MM.1S (cell line): ENCODE measurements around the gene PTPRN2.
"Not testable (repeated sequence)": the region's sequence is repeated elsewhere in the genome, so short reads cannot be mapped to it uniquely, and the experiment has no call there.

Experiments
- DNase-seq: peaks from one replicate; pipeline ENCODE4 v3.0.0-alpha.2; 2015
- H2AFZ ChIP-seq: fragments of 300-600 bp; sonication (generic); 2 replicates; pipeline ENCODE4 v1.6.0; 2016; ENCODE audit warnings: antibody characterized with exemption, low read length
- H3F3A ChIP-seq: fragments of 300-600 bp; sonication (generic); 2 replicates; pipeline ENCODE4 v1.6.1; 2016; ENCODE audit warnings: mild to moderate bottlenecking, antibody characterized with exemption, low read length, moderate library complexity, mixed read lengths; ENCODE audit not compliant: insufficient read depth
- H3K27ac ChIP-seq: fragments of 300-600 bp; sonication (generic); 2 replicates; pipeline ENCODE4 v1.5.1; 2016; ENCODE audit warnings: mild to moderate bottlenecking, low read length
- H3K27me3 ChIP-seq: fragments of 300-600 bp; sonication (generic); replicated peaks from 2 replicates; pipeline ENCODE4 v1.6.0; 2016; ENCODE audit warnings: low read length; ENCODE audit not compliant: insufficient read depth
- H3K36me3 ChIP-seq: fragments of 300-600 bp; sonication (generic); replicated peaks from 2 replicates; pipeline ENCODE4 v1.6.1; 2016; ENCODE audit warnings: mild to moderate bottlenecking, low read length, mixed read lengths; ENCODE audit not compliant: insufficient read depth
- H3K4me1 ChIP-seq: fragments of 300-600 bp; sonication (generic); 2 replicates; pipeline ENCODE4 v1.6.1; 2016; ENCODE audit warnings: low read length, mixed read lengths
- H3K4me2 ChIP-seq: fragments of 300-600 bp; sonication (generic); 2 replicates; pipeline ENCODE4 v1.6.0; 2016; ENCODE audit warnings: low read depth, low read length
- H3K4me3 ChIP-seq: fragments of 300-600 bp; sonication (generic); 2 replicates; pipeline ENCODE4 v1.5.1; 2016; ENCODE audit warnings: low read length, mixed read lengths
- H3K79me2 ChIP-seq: fragments of 300-600 bp; sonication (generic); 2 replicates; pipeline ENCODE4 v1.6.1; 2016; ENCODE audit warnings: mixed run types, low read length, mixed read lengths
- H3K9ac ChIP-seq: fragments of 300-600 bp; sonication (generic); 2 replicates; pipeline ENCODE4 v1.6.1; 2016; ENCODE audit warnings: low read length, mixed read lengths
- H3K9me2 ChIP-seq: fragments of 300-600 bp; sonication (generic); replicated peaks from 2 replicates; pipeline ENCODE4 v1.6.1; 2016; ENCODE audit warnings: mild to moderate bottlenecking, low read length, mixed read lengths; ENCODE audit not compliant: insufficient read depth
- H3K9me3 ChIP-seq: fragments of 300-600 bp; sonication (generic); replicated peaks from 2 replicates; pipeline ENCODE4 v1.6.1; 2016; ENCODE audit warnings: mild to moderate bottlenecking, low read length, mixed read lengths; ENCODE audit not compliant: insufficient read depth
- H4K20me1 ChIP-seq: fragments of 300-600 bp; sonication (generic); 2 replicates; pipeline ENCODE4 v1.6.1; 2016; ENCODE audit warnings: mild to moderate bottlenecking, low read length, moderate library complexity, mixed read lengths; ENCODE audit not compliant: insufficient read depth
- EZH2 ChIP-seq: fragments of 300-600 bp; sonication (generic); optimal IDR thresholded peaks from 2 replicates; pipeline ENCODE3; 2017; ENCODE audit warnings: low read depth, mild to moderate bottlenecking, antibody characterized with exemption, low read length, mixed read lengths
- EZH2phosphoT487 ChIP-seq: fragments of 300-600 bp; sonication (generic); IDR thresholded peaks from 2 replicates; pipeline ENCODE4 v1.6.1; 2018; ENCODE audit warnings: antibody characterized with exemption, low read length
- TF ChIP-seq, protein P1 (sequence below): fragments of 300-600 bp; sonication (generic); IDR thresholded peaks from 2 replicates; pipeline ENCODE4 v1.5.1; 2016; ENCODE audit warnings: antibody characterized with exemption, low read length, mixed read lengths

The PTPRN2 gene

DNA sequence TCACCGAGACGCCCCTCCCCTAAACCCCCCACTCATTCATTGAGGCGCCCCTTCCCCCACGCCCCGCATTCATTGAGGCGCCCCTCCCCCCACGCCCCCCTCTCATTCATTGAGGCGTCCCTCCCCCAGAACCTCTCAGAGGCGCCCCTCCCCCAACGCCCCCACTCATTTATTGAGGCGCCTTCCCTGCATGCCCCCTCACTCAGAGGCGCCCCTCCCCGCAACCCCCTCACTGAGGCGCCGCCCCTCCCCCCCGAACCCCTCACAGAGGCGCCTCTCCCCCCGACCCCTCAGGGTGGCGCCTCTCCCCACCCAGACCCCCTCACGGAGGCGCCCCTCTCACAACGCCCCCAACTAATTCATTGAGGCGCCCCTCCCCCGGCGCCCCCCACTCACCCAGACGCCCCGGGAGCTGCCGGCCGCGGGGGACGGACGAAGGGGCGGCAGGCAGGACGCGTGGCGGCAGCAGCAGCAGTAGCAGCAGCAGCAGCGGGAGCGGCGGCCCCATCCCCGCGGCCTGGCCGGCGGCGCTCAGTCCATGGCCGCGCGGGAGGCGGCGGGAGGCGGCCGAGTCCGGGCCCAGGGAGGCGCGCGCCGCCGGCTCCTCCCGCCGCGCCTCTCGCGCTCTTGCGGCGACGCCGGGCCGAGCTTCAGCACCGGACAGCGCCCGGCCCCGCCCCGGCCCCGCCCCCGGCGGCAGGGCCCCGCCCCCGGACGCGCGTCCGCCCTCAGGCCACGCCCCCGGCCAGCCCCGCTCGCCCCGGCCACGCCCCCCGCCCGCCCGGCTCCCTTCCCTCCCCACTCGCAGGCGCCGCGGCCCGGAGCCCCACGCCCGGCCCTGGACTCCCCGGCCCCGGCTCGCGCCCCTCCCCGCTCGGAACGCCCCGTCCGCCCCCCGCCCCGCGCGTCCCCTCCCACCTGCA is at the start of gene PTPRN2:
TSS of gene PTPRN2 (minus strand) at position 662 of the 923 bp plus-strand sequence.
- no peak within 1 kb of the TSS for H3K4me3 ChIP-seq
- H2AFZ ChIP-seq, result no peak within 1 kb of the TSS
- no peaks in the 10 kb centered on the region for H3F3A ChIP-seq
- H3K79me2 ChIP-seq, result no peaks in the 10 kb centered on the region
- no peak within 1 kb of the TSS for H3K4me2 ChIP-seq
- H4K20me1 ChIP-seq, result no peaks in the 10 kb centered on the region
- no peak within 1 kb of the TSS for H3K27ac ChIP-seq
- no peaks in the 10 kb centered on the region for H3K9me3 ChIP-seq
- no peaks in the 10 kb centered on the region for H3K4me1 ChIP-seq
- no peaks in the 10 kb centered on the region for H3K9me2 ChIP-seq
- H3K9ac ChIP-seq, result no peak within 1 kb of the TSS
- no peak for DNase-seq
- TF ChIP-seq EZH2phosphoT487 (no peak), EZH2 (no peak)
- TF ChIP-seq, protein P1, sequence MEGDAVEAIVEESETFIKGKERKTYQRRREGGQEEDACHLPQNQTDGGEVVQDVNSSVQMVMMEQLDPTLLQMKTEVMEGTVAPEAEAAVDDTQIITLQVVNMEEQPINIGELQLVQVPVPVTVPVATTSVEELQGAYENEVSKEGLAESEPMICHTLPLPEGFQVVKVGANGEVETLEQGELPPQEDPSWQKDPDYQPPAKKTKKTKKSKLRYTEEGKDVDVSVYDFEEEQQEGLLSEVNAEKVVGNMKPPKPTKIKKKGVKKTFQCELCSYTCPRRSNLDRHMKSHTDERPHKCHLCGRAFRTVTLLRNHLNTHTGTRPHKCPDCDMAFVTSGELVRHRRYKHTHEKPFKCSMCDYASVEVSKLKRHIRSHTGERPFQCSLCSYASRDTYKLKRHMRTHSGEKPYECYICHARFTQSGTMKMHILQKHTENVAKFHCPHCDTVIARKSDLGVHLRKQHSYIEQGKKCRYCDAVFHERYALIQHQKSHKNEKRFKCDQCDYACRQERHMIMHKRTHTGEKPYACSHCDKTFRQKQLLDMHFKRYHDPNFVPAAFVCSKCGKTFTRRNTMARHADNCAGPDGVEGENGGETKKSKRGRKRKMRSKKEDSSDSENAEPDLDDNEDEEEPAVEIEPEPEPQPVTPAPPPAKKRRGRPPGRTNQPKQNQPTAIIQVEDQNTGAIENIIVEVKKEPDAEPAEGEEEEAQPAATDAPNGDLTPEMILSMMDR, result no peak
- H3K27me3 ChIP-seq, result peaks cover 24% of the 10 kb centered on the region
- H3K36me3 ChIP-seq, result no peaks in the 10 kb centered on the region

DNA sequence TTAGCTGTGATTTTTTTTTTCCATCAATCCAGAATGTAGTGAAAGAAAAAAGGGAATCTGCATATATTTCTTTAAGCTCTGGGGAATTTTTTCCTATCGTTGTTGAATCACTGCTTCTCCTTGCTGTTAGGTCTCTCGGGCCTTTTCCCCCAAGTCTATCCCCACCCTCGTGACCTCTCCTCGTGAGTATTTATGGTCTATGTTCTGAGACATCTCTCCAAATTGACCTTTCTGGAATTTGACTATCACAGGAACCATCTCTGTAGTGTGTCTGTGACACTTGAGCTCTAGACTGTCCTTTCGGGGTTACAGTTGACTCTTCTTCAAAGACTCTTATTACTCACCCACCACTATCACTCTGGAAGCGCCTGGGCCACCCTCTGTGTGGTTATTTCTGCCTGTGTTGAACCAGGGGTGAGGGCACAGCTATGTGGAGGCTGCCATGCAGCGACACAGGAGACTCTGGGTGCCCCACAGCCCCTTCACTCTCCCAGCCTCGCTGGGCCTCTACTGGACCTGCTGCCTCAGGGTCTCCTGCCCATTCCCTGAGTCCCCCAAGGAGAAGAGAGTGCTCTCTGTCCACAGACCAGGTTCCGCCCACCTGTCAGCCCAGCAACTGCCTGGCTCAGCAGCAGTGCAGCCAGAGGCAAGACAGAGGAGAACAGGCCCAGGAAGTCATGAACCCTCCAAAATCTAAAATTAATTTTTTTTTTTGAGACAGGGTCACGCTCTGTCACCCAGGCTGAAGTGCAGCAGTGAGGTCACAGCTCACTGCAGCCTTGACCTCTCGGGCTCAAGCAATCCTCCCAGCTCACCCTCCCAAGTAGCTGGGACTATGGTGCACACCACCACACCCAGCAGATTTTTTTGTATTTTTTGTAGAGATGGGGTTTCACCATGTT is 45.7 kb upstream of the PTPRN2 start:
- Histone ChIP-seq H3K27me3 (no peaks in the 10 kb centered on the region), H3K9ac (no peak overlapping the region), H3K27ac (no peak overlapping the region), H4K20me1 (no peaks in the 10 kb centered on the region), H3K9me3 (no peaks in the 10 kb centered on the region), H3K4me1 (no peaks in the 10 kb centered on the region), H3K36me3 (peaks cover 19% of the 10 kb centered on the region), H3K4me2 (no peak overlapping the region), H2AFZ (no peak overlapping the region), H3K9me2 (no peaks in the 10 kb centered on the region), H3K79me2 (no peaks in the 10 kb centered on the region), H3K4me3 (no peak overlapping the region), H3F3A (no peaks in the 10 kb centered on the region)
- TF ChIP-seq EZH2, result no peak
- TF ChIP-seq, protein P1, result no peak
- TF ChIP-seq EZH2phosphoT487, result no peak
- no peak for DNase-seq

DNA sequence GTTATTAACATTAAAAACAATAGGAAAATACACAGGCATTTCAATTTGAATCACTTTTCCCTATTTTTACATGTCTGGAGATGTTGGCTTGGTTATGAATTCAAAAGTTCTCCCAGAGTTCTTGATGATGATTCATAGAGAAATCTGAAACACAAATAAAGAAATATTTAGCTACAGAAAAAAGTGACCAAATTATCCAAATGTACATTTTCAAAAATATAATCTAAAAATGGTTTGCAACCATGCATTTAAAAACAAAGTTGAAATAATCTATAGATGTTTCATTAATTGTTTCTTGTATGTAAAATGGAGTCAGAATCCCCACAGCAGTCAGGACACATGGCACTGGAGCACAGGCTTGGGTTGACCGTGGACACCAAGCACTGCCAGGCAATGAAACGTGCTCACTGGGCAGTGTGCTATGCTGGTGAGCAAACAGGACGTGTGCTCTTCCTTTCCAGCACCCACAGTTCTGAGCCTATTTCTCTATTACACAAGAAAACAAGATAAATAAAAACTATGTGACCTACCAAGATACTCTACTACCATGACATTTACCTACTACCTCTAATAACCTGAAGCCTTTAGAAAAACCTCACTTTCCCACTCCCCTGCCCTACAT is 44.1 kb upstream of the PTPRN2 start:
- Histone ChIP-seq H4K20me1 (no peaks in the 10 kb centered on the region), H3K79me2 (no peaks in the 10 kb centered on the region), H2AFZ (no peak overlapping the region), H3K4me1 (no peaks in the 10 kb centered on the region), H3K9me2 (no peaks in the 10 kb centered on the region), H3K9me3 (no peaks in the 10 kb centered on the region), H3K27ac (no peak overlapping the region), H3K4me3 (no peak overlapping the region), H3K4me2 (no peak overlapping the region), H3F3A (no peaks in the 10 kb centered on the region), H3K36me3 (peaks cover 15% of the 10 kb centered on the region), H3K27me3 (no peaks in the 10 kb centered on the region), H3K9ac (no peak overlapping the region)
- no peak for DNase-seq
- TF ChIP-seq EZH2 (no peak), EZH2phosphoT487 (no peak)
- TF ChIP-seq, protein P1, result no peak

DNA sequence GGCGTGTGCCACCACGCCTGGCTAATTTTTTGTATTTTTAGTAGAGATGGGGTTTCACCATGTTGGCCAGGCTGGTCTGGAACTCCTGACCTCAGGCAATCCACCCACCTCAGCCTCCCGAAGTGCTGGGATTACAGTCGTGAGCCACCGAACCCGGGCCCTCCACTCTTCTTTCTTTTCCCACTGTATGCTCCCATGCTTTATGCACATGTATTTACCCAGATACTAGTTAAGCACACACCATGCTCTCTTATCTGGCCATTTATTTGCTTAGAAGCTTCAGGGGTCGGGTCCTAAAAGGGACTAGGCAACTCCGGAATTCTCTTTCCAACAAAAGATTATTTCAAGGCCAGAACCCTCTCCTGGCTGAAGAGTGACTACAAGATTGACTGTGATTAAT is 38.7 kb upstream of the PTPRN2 start:
- not testable (repeated sequence) for H3K4me1 ChIP-seq, H3K4me3 ChIP-seq, H3K9me3 ChIP-seq, H3K27ac ChIP-seq, H3K79me2 ChIP-seq, H3K4me2 ChIP-seq, H3K9me2 ChIP-seq, H3K27me3 ChIP-seq, H3K9ac ChIP-seq, H3K36me3 ChIP-seq, H3F3A ChIP-seq, H4K20me1 ChIP-seq, DNase-seq, H2AFZ ChIP-seq
